MM.1S (cell line): Measurements from ENCODE around the gene SREBF1.

ENCODE experiments used
- DNase-seq: peaks from one replicate; pipeline ENCODE4 v3.0.0-alpha.2; 2015
- H2AFZ ChIP-seq: fragments of 300-600 bp; sonication (generic); 2 replicates; pipeline ENCODE4 v1.6.0; 2016; ENCODE audit warnings: antibody characterized with exemption, low read length
- H3F3A ChIP-seq: fragments of 300-600 bp; sonication (generic); 2 replicates; pipeline ENCODE4 v1.6.1; 2016; ENCODE audit warnings: mild to moderate bottlenecking, antibody characterized with exemption, low read length, moderate library complexity, mixed read lengths; ENCODE audit not compliant: insufficient read depth
- H3K27ac ChIP-seq: fragments of 300-600 bp; sonication (generic); 2 replicates; pipeline ENCODE4 v1.5.1; 2016; ENCODE audit warnings: mild to moderate bottlenecking, low read length
- H3K27me3 ChIP-seq: fragments of 300-600 bp; sonication (generic); replicated peaks from 2 replicates; pipeline ENCODE4 v1.6.0; 2016; ENCODE audit warnings: low read length; ENCODE audit not compliant: insufficient read depth
- H3K36me3 ChIP-seq: fragments of 300-600 bp; sonication (generic); replicated peaks from 2 replicates; pipeline ENCODE4 v1.6.1; 2016; ENCODE audit warnings: mild to moderate bottlenecking, low read length, mixed read lengths; ENCODE audit not compliant: insufficient read depth
- H3K4me1 ChIP-seq: fragments of 300-600 bp; sonication (generic); 2 replicates; pipeline ENCODE4 v1.6.1; 2016; ENCODE audit warnings: low read length, mixed read lengths
- H3K4me2 ChIP-seq: fragments of 300-600 bp; sonication (generic); 2 replicates; pipeline ENCODE4 v1.6.0; 2016; ENCODE audit warnings: low read depth, low read length
- H3K4me3 ChIP-seq: fragments of 300-600 bp; sonication (generic); 2 replicates; pipeline ENCODE4 v1.5.1; 2016; ENCODE audit warnings: low read length, mixed read lengths
- H3K79me2 ChIP-seq: fragments of 300-600 bp; sonication (generic); 2 replicates; pipeline ENCODE4 v1.6.1; 2016; ENCODE audit warnings: mixed run types, low read length, mixed read lengths
- H3K9ac ChIP-seq: fragments of 300-600 bp; sonication (generic); 2 replicates; pipeline ENCODE4 v1.6.1; 2016; ENCODE audit warnings: low read length, mixed read lengths
- H3K9me2 ChIP-seq: fragments of 300-600 bp; sonication (generic); replicated peaks from 2 replicates; pipeline ENCODE4 v1.6.1; 2016; ENCODE audit warnings: mild to moderate bottlenecking, low read length, mixed read lengths; ENCODE audit not compliant: insufficient read depth
- H3K9me3 ChIP-seq: fragments of 300-600 bp; sonication (generic); replicated peaks from 2 replicates; pipeline ENCODE4 v1.6.1; 2016; ENCODE audit warnings: mild to moderate bottlenecking, low read length, mixed read lengths; ENCODE audit not compliant: insufficient read depth
- H4K20me1 ChIP-seq: fragments of 300-600 bp; sonication (generic); 2 replicates; pipeline ENCODE4 v1.6.1; 2016; ENCODE audit warnings: mild to moderate bottlenecking, low read length, moderate library complexity, mixed read lengths; ENCODE audit not compliant: insufficient read depth
- EZH2 ChIP-seq: fragments of 300-600 bp; sonication (generic); optimal IDR thresholded peaks from 2 replicates; pipeline ENCODE3; 2017; ENCODE audit warnings: low read depth, mild to moderate bottlenecking, antibody characterized with exemption, low read length, mixed read lengths
- EZH2phosphoT487 ChIP-seq: fragments of 300-600 bp; sonication (generic); IDR thresholded peaks from 2 replicates; pipeline ENCODE4 v1.6.1; 2018; ENCODE audit warnings: antibody characterized with exemption, low read length
- TF ChIP-seq, protein P1 (sequence below): fragments of 300-600 bp; sonication (generic); IDR thresholded peaks from 2 replicates; pipeline ENCODE4 v1.5.1; 2016; ENCODE audit warnings: antibody characterized with exemption, low read length, mixed read lengths

Gene SREBF1

DNA sequence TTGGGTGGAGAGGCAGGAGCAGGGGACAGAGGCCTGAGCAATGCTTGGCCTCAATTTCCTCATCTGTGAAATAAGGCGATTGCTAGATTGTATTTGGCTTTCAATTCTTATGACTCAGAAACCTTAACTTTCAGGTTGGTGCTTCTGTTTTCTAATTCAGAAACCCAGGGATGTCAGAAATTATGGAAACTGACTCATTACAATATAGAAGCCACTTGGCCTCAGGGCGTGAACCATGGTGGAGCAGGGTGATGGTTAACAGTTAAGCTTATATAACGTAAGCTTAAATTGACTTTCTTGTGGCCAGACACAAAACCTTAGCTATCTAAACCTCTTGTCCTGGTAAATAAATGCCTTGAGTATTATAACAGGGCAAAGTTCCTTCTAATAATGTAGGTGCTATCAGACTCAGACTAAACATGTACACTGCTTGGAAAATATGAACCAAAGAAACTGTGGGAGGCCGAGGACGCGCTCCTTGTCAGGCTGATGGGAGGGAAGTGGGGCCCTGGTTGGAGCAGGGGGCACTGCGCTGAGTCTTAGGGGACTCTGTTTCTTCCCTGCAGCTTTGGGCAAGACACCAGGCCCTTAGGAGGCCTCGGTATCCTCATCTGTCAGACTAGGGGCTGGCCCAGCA is 17.1 kb upstream of the SREBF1 start:
- Histone ChIP-seq H3K79me2 (no peaks in the 10 kb centered on the region), H4K20me1 (no peaks in the 10 kb centered on the region), H3K9ac (no peak overlapping the region), H3K36me3 (no peaks in the 10 kb centered on the region), H3K4me1 (peaks cover 7% of the 10 kb centered on the region), H3K9me2 (no peaks in the 10 kb centered on the region), H3K4me3 (no peak overlapping the region), H3F3A (no peaks in the 10 kb centered on the region), H2AFZ (no peak overlapping the region), H3K27ac (no peak overlapping the region), H3K27me3 (no peaks in the 10 kb centered on the region), H3K4me2 (no peak overlapping the region), H3K9me3 (no peaks in the 10 kb centered on the region)
- TF ChIP-seq, protein P1, sequence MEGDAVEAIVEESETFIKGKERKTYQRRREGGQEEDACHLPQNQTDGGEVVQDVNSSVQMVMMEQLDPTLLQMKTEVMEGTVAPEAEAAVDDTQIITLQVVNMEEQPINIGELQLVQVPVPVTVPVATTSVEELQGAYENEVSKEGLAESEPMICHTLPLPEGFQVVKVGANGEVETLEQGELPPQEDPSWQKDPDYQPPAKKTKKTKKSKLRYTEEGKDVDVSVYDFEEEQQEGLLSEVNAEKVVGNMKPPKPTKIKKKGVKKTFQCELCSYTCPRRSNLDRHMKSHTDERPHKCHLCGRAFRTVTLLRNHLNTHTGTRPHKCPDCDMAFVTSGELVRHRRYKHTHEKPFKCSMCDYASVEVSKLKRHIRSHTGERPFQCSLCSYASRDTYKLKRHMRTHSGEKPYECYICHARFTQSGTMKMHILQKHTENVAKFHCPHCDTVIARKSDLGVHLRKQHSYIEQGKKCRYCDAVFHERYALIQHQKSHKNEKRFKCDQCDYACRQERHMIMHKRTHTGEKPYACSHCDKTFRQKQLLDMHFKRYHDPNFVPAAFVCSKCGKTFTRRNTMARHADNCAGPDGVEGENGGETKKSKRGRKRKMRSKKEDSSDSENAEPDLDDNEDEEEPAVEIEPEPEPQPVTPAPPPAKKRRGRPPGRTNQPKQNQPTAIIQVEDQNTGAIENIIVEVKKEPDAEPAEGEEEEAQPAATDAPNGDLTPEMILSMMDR: no peak
- TF ChIP-seq EZH2phosphoT487: no peak
- no peak for TF ChIP-seq EZH2
- DNase-seq: no peak

DNA sequence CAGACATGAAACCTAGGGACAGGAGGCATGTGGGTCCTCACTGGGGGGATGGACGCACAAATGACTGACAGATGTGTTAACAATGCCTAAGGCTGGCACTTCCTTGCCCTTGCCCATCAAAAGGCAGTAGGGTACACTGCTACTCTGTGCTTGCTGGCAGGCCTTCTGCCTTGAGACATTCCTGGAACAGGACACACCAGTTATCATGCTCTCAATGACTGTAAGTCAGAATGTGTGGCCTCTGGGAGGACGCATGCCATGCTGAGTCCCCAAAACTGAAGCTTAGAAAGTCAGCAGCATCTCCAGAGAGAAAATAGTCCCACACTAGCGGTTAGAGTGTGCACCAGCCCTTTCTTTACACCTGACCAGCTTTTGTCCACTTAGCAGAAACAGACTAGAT is 16.1 kb upstream of the SREBF1 start:
- DNase-seq: no peak
- H3K36me3 ChIP-seq: no peaks in the 10 kb centered on the region
- no peaks in the 10 kb centered on the region for H3F3A ChIP-seq
- no peak overlapping the region for H3K4me2 ChIP-seq
- no peak overlapping the region for H2AFZ ChIP-seq
- H3K79me2 ChIP-seq: no peaks in the 10 kb centered on the region
- no peaks in the 10 kb centered on the region for H3K9me3 ChIP-seq
- TF ChIP-seq EZH2phosphoT487 (no peak), EZH2 (no peak)
- TF ChIP-seq, protein P1: no peak
- no peak overlapping the region for H3K27ac ChIP-seq
- no peak overlapping the region for H3K4me3 ChIP-seq
- H3K27me3 ChIP-seq: no peaks in the 10 kb centered on the region
- H3K9me2 ChIP-seq: no peaks in the 10 kb centered on the region
- H3K9ac ChIP-seq: no peak overlapping the region
- H4K20me1 ChIP-seq: no peaks in the 10 kb centered on the region
- peaks cover 7% of the 10 kb centered on the region for H3K4me1 ChIP-seq

DNA sequence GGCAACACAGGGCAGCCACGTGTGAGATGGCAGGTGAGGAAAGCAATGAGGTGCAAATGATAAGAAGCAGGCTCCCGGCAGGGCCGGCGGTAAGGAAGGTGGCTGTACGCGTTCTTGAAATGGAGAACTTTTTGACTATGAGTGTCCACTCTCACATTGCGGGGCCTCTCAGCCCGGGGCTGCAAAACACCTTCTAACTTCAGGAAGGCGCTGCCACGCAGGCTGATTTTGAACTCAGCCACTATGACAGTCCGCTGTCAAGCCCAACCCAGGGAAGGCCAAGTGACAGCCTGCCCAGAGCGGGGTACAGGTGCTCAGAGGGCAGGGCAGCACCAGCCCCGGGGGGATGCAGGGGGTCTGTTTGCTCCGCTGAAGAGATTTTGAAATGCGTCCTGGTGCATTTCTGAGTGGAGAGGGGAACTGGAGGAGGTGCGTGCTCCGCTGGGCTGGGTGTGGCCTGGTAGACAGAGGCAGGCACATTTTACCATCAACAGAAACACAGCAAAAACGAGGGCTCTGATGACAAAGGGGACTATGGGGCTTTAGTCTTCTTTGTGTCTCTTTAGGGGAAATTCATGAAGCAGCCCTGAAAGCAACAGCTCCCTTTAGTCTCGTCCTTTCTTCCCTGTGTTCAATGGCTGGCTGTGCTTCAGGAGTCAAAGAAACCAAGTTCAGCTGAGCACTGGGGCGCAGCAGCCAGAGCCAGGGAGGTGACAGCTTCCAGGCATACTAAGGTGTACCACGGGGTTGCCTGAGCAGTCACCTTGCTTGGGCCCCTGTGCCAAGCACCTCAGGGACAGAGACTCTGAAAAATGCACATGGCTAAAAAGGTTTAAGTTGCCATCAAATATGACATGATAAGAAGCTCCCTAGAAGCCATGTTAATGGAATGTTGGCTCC is 14.6 kb upstream of the SREBF1 start:
- no peaks in the 10 kb centered on the region for H3K9me3 ChIP-seq
- no peak overlapping the region for H3K4me3 ChIP-seq
- no peak overlapping the region for H2AFZ ChIP-seq
- DNase-seq: no peak
- no peaks in the 10 kb centered on the region for H3K79me2 ChIP-seq
- no peaks in the 10 kb centered on the region for H4K20me1 ChIP-seq
- no peak overlapping the region for H3K4me2 ChIP-seq
- no peaks in the 10 kb centered on the region for H3F3A ChIP-seq
- no peak overlapping the region for H3K9ac ChIP-seq
- peaks cover 7% of the 10 kb centered on the region for H3K4me1 ChIP-seq
- no peak overlapping the region for H3K27ac ChIP-seq
- H3K27me3 ChIP-seq: no peaks in the 10 kb centered on the region
- no peaks in the 10 kb centered on the region for H3K9me2 ChIP-seq
- no peaks in the 10 kb centered on the region for H3K36me3 ChIP-seq
- TF ChIP-seq EZH2phosphoT487 (no peak), EZH2 (no peak)
- TF ChIP-seq, protein P1: no peak
